CD4-positive, alpha-beta T cell treated with Interferon gamma for 1 hour (primary cell): ENCODE results near the gene ITPR1.

ENCODE experiments used
- DNase-seq: peaks from one replicate; pipeline ENCODE4 v3.0.0-alpha.2; 2020

Gene ITPR1

DNA sequence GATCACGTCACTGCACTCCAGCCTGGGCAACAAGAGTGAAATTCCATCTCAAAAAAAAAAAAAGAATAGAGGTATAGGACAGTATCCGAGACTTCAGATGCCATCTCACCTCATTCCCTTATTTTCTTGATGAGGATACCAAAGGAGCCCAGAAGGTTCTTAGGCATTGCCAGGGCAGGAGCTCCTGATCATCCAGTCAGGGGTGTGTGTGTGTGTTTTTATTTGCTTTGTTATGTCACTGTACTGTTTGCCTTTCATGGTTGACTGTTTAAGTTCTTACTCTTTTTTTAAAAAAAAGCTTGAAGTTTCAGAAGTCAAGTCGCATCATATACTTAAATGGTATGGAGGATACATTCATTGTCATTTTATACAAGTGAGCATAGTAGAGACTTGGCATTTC is 346.1 kb downstream of the ITPR1 start:
- DNase-seq = no peak

DNA sequence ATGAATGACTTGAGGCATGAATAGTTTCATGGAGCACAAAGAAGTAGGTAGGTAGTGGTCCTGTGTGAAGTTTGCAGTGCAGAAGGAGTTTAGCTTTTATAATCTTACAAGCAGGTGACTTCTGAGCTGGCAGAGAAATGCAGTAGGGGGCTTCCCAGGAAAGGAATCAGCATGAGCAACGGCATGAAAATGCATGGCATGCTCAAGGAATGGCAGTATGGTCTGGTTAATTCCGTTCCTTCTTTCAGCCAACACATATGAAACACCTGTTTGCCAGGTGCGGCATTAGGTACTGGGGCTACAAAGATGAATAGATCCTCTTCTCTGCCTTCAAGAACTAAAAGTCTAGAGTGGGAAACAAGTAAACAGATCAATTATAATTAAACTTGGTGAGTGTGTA is 348.1 kb downstream of the ITPR1 start:
- DNase-seq = no peak

DNA sequence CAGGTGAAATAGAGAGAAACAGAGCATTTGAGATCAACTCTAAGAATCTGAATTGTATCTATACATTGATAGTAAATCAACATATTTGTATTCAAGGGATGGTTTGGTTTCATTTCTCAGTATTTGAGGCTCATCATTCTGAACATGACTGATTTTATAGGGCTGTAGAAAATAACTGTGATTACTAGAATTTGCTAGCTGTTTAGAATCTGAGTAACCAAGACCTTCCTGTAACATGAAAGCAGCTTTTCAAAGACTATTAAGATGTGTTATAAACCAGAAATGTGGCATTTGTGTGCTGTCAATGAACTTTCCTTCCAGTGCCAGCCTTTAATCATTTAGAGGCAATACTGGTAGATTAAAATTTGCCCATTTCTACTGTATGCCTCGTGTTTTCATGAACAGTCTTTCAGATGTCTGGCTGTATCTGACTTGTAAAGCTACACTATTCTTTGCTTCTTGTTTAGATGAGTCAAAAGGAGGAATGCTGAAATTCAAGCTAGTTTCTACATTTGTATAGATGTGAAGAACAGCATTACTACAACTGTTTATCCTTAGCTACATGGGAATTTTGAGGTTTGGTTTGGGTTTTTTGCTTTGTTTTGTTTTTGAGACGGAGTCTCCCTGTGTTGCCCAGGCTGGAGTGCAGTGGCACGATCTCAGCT is 348.8 kb downstream of the ITPR1 start:
- DNase-seq = no peak

DNA sequence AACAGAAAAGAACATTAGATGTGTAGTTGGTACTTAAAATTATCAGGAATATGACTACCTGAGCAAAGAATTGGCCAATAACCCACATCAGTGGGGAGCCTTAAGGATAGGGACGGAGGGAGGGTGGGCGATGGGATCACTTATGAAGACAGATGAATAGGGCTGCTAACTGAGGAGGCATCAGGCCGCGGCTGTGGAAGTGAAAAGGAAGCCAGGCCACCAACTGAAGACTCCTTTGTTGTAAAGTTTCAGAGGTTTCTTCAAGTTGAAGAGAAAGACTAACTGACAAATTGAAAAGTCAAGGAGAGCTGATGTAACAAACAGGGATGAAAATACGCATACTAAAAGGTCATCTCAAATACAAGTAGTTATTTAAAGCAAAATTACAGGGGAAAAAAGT is 350.5 kb downstream of the ITPR1 start:
- no peak for DNase-seq

DNA sequence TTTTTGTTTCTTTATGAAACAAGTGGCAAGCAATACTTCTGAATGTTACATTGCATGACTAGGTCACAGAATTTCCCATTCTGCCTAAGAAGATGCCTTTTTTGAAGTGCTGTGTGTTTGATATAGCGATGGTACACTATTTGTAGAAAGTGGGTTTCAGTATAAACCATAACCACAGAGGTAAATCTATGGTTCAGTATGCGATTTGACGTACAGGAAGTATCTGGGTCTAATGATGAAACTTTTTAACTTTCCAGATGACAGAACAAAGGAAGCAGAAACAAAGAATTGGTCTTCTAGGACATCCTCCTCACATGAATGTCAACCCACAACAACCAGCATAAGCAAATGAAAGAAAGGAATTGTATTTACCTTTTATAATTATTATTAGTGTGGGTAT is 352.7 kb downstream of the ITPR1 start:
- DNase-seq = no peak

DNA sequence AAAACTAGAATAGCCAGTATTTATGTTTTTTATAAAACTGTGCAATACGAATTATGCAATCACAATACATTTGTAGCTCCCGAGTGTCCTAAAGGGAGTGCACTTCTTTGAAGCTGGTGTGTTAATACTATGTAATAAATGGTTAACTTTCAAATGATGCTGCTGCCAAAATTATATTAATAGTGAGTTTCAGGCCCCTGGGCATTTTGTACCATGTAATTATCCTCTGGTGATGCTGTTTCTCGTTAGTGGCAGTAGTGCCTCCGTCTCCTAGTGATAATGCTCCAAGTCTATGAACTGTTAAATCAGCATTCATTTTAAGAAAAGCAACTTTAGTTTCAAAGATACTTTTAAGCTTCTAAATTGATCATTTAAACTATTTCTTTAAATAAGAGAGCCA is 353.4 kb downstream of the ITPR1 start:
- DNase-seq = no peak

DNA sequence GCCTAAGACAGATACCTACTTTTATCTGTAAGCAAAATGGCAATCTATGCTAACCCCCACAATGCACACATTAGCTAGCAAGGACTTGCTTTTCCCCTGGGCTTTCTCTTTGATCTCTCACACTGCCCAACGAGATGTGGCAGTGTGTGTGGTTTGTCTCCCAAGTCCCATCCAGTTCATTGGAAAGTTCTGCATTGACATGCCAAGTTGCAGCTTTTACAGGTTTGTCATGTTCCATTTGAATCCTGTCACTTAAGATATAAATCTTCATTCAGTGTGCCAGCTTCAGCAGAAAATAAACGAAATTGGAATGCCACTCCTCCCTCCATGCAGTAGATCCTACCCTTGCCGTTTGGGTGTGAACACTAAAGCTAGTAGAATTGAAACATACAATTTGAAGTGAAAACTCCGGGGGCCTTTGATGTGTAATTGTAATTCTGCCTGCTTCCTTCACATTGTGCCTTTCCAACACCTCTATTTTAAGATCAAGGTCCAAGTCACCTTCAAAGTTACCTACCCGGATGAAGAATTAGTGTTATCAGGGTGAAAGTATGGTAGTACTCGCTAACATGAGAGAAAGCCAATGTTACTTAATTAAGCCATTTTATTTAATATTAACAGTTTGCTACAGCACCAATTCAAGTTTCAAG is 355.2 kb downstream of the ITPR1 start:
- no peak for DNase-seq

DNA sequence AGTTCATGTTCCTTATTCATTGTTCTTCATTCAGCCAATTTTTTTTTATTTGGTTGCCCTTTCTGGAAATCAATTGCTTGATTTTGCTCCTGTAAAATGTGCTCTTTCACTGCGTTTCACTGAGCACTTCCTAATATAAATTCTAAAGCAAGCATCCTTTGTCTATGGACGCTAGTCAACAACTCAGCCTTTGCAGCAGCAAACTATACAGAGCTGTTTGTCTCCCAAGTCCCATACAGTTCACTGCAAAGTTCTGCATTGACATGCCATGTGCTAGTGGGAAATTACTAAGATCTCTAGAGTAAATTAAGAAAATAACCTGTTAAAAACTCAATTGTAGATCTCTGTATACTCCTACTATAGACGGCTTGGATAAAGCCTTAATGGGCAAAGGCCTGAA is 356.0 kb downstream of the ITPR1 start:
- no peak for DNase-seq

DNA sequence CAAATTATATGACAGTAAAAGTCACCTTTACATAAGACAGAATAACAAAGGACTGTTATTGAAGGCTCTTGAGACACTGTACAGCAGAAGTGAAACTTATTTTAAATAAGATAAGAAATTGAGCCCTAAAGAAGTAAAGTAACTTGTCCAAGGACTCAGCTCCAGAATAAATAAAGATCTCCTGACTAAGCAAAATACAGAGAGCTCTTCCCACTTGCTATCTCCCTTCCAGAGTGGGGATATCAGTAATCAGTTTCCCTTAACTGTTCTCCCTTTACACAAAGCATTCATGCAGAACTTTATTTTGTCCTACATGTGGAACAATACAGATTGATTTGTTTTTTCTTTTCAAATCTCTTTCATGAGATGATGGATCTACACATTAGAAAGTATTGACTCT is 356.6 kb downstream of the ITPR1 start:
- DNase-seq = no peak

DNA sequence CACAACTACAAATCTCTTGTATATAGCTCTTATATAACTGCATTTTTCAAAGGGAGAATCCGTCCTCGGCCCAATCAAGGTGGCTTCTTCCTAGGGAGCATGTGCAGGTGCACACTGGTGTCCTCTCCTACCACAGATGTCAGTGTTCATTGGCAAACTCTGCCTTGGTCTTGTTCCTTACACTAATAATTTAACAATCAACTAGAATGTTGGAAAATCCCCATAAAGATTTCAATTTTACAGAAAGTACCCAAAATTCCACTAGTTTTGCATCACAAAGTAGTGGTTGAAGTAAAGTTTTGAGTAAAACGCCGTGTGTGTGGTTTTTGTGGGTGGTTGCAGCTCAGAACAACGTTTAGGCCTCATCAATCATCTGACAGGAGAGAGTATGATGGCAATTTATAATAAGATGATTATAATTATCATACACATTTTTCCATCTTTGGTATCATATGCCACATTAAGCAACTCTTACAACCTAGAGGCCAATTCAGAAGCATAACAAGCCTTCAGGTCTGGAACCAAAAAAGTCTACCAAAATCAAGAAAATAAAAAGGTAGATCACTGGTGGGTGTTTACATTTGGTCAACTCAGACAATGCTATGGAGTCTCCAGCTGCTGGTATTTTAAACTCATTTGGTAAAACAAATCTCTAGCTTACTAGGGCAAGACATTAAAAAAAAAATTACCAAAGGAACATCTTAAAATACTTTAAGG is 357.2 kb downstream of the ITPR1 start:
- no peak for DNase-seq

DNA sequence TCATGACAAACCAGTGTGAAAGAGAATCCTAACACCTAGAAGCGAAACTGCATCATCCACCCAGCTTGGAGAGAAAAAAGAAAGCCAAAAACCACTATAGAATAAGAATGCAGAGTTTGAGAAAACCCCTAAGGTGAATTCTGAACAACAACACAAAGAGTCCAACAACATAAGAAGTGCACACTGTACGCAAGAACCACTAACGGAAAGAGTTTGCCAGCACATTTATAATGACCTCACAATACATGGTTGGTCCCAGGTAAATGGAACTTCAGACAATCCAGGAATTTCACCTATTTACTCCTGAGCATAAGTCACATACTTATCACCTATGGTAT is 357.7 kb downstream of the ITPR1 start:
- no peak for DNase-seq

DNA sequence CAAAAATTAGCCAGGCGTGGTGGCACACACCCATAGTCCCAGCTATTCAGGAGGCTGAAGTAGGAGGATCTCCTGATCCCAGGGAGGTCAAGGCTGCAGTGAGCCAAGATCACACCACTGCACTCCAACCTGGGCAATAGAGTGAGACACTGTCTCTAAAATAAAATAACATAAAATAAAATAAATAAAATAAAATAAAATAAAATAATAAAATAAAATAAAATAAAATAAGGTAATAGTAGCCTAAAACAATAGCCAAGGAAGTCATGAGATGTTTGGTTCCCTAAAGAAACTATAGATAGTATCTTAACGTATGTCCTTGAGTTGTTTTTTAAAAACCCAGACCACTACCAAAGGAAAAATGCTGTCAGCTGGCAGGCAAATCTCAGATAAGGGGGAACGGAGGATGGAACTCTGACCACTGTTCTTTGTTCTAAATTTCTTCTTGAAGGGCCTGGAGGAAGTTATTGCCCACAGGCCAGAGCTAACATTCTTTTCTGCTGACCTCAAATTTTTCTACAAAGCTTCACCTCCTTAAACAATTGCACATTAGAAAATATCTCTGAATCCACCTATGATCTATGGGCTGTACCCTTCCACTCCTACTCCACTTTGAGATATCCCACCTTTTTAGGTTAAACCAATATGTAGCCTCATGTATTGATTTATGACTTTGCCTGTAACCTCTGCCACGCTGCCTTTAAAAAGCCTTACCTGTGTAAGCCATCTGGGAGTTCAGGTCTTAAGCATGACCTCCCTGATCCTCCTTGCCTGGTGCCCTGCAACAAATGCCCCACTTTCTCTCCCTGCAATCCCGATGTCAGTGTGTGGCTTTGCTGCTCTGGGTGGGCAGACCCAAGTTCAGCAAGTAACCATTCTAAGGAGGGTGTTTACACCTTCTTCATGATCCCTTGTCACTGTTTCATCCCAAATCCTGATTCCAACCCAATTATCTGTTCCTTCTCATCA is 359.9 kb downstream of the ITPR1 start:
- no peak for DNase-seq

DNA sequence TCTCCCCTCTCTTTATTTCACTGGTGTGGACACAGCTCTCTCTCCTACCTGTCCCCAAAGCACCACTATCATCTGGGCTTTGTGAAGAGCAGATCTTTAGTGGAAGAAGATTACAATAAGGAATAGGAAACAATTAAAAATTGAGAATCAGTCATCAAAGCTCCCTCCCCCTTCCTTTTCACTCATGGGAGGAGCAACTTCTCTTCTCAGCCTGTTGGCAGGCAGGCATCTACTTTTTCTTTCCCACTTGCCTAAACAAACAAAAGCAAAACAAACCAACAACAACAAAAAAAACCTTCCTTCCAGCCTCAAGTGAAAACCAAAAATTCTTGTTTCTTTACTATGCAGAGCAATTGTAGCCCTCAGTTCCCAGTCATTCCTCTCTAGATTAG is 360.6 kb downstream of the ITPR1 start:
- no peak for DNase-seq

DNA sequence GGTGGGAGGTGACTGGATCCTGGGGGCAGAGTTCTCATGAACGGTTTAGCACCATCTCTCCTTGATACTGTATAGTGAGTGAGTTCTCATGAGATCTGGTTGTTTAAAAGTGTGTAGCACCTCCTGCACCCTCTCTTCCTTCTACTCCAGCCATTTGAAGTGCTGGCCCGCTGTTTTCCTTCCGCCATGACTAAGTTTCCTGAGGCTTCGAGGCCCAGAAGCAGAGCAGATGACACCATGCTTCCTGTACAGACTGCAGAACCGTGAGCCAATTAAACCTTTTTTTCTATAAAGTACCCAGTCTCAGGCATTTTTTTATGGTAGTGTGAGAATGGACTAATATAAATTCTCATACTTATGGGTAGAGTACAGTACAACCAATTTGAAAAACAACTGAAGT is 362.5 kb downstream of the ITPR1 start:
- DNase-seq = no peak

DNA sequence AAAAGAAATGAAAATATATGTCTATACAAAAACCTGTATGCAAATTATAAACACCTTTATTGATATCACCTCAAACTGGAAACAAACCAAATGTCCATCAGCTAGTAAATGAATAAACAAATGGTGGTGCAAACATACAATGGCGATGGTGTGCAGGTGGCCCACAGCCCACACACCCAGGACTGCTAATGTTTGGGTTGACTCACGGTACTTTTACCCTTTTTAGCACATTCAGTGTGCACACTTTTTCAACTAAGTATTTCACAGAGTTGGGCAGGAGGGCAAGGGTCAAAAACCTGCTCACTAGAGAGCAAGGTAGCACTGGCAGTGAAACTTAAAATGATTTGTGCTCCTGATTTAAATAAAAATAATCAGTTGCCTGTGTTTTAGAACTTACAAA is 363.0 kb downstream of the ITPR1 start:
- no peak for DNase-seq

DNA sequence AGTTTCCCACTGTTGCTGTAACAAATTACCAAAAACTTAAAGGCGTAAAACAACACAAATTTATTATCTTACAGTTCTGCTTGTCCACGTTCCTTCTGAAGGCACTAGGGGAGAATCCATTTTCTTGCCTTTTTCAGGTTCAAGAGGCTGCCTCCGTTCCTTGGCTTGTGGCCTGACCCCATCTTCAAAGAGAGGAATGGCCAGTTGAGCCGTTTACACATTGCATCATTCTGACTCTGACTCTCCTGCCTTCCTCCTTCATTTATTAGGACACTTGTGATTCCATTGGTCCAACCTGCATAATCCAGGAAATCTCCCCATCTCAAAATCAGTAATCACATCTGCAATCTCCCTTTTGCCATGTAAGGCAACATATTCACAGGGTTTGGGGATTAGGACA is 363.4 kb downstream of the ITPR1 start:
- DNase-seq = no peak

DNA sequence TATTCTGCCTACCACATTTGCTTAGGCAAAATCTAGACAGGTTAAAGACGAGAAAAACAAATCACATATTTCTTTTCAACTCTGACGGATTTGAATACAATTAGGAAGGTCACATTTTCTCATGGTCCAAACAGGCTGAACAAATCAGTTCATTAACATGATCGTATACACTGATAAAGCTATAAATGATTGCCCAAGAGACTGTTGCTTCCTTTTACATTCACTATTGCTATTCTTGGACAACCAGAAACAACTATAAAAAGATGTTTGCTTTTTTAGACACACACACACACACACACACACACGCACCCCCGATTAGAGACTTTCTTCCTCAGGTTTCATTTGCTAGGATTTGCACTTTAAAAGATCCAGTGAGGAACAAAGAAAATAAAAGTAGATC is 363.8 kb downstream of the ITPR1 start:
- no peak for DNase-seq

DNA sequence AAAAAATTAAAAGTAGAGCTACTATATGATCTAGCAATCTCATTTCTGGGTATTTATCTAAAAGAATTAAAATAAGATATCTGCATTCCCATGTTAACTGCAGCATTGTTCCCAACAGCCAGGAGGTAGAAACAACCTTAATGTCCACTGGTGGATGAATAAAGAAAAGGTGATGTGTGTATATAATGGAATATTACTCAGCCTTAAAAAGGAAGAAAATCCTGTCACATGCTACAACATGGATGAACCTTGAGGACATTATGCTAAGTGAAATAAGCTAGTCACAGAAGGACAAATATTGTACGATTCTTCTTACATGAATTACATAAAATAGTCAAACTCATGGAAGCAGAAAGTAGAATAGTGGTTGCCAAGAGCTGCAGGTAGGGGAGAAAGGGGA is 366.6 kb downstream of the ITPR1 start:
- no peak for DNase-seq

DNA sequence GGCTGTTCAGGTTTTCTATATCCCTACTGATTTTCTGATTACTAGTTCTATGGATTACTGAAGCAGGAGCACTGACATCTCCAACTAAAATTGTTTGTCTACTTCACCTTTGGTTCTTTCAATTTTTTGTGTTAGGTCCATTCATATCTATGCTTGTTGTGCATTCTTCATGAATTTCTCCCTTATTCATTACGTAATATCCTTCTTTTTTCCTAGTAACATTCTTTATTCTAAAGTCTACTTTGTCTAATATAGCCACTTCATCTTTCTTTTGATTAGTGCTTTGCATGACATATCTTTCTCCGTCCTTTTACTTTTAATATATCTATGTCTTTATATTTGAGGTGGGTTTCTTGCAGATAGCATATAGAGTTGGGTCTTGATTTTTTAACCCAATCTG is 369.8 kb downstream of the ITPR1 start:
- DNase-seq = no peak

DNA sequence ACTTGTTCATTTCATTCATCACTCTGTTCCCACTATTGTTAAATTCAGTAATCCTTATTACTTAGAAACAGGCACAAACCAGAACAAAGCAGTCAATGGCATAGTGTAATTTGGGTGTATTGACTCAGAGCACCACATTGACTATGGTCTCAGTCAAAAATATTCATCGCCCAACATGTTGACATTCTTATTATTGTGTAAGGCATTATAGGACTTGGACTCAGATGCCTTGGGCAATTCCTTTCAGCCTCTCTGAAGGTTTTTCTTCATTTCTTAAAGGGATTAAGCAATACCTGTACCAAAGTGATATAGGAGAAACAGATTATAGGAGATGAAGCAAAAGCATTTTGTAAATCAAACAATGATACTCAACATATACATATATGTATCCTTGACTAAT is 371.4 kb downstream of the ITPR1 start:
- no peak for DNase-seq

DNA sequence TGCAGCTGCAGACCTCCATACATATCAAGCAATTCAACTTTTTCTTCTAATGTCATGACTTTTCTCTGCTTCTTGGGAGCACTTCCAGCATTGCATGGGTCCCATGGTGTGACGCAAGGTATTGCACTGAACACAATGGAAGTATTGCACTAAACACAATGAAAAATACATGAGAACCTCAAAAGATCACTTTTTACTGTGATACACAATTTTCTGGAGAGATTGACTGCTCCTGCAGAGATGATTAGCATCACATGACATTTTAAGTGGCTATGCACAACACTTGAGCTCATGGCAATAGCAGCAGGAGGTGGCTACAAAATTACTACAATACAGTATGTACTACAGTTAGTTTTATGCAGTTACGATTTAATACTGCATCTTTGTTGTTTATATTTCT is 372.6 kb downstream of the ITPR1 start:
- no peak for DNase-seq

DNA sequence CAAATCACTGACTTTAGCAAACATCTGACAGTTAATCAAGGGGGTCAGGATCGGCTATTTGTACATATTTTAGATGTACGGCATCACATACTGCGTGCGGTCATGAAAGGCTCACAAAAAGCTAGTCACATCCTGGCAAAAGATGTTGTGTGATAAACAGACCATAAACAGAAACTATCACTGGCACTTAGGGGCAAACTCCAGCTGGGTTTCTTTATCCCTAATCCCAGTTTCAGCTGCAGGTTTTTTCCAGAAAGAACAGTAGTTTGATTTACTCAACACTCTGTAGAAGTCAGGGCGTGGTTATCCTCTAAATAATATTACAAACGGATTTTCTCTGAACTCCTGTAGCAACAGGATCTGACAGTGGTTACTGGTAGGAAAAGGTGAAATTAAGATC is 373.7 kb downstream of the ITPR1 start:
- DNase-seq = no peak

DNA sequence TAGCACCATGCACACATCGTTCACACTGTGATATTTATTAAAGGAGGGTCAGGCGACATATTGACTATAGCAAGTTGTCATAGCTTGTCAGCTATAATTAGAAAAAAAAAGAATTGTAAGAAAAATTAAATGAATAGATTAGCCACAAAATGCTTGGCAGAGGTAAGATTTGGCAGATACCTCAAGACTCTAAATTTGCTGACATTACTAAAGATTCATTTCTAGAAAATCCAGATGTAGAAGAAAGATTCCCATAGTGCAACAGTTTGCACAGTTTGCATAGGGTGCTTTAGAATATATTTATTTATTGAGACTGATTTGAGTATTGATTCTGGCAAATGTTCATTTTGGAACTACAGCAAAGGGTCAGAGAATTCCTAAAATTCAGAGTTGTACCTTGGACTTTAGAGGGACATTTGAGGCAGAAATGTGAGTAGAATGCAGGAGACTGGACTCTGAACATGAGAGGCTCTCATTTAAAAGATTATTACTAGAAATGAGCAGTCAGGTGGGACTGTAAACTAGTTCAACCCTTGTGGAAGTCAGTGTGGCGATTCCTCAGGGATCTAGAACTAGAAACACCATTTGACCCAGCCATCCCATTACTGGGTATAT is 384.1 kb downstream of the ITPR1 start:
- DNase-seq = no peak
